ENCODE data around the gene PRKCZ.

PRKCZ gene

DNA sequence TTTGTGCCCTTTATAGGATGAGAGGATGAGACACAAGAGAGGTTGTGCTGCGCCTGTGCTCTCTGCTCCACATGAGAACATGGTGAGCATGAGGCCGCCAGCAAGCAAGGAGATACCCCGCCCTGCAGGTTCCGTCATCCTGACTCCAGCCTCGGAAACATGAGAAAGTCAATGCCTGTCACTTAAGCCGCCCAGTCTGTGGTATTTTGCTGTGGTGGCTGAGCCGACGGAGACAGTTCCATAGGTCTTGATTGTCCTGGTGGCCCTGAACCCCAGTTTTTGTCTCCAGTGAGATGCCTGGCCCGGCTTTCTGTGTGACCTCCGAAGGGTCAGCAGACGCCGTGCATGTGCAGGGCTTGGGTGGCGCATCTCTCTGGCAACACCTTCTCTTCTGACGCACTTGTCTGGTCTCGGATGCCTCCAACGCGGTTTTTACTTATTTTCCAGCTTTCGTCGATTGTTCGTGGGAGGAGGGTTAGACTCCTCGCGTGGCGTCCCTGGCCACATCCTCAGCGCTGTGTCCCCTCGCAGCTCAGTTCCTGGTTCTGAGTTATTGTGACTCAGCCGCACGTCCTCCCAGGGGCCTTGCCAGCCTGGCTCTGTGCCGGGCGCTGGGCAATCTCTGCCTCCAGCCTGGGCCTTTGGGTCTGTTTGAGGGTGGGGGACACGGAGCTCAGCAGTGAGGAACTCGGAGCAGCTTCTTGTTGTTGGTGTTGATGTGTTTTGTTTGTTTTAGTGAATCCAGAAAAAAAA is 74.4 kb downstream of the PRKCZ start:
- no peak for DNase-seq

- DNase-seq, result no peak
These were observed 75.4 kb downstream of the PRKCZ start for GRCh38 chr1:2125350-2126211.

- DNase-seq, result no peak
These were observed 76.3 kb downstream of the PRKCZ start for GRCh38 chr1:2126331-2127186.

DNA sequence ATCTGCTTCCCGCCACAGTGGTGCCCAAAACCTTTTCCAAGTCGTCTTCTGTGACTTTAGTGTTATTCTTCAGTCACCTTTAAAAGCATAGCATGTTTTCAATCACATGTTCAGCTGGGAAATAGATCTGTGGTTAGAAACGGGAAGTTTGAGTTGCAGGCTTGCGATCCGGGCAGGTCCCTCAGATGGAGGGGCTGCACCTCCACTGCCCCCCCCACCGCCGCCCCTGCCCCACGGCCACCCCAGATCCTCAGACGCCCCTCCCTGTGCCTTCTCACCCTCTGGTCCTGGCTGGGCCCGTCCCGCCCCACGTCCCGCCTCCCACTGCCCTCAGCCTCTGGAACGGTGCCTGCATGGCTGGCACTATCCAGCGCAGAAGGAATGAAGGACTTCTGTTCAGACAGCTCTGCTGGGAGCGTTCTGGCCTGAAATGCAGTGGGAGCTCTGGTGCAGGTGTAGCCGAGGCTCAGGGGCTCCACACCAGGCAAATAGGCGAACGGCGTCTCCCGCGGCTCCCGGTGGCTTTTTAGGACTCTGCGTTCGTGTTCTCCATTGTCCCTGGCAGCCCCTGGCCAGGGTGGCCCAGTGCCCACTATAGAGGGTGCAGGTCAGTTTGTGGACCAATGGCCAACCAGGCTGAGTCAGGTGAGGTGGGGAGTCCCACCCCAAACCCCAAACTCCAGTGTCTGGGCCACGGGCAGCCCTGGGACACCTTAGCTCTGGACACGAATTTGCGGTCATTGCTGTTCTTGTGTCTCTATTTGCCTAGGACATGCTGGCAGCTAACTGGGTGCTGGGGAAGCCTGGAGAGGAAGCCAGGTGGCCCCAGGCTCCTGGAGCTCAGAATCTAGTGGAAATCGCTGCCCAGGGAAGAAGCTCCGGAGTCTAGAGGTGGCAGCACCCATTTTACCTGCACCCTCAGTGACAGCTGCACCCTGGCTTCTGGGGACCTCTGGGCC is 77.3 kb downstream of the PRKCZ start:
- DNase-seq, result peak; percentile 19

DNA sequence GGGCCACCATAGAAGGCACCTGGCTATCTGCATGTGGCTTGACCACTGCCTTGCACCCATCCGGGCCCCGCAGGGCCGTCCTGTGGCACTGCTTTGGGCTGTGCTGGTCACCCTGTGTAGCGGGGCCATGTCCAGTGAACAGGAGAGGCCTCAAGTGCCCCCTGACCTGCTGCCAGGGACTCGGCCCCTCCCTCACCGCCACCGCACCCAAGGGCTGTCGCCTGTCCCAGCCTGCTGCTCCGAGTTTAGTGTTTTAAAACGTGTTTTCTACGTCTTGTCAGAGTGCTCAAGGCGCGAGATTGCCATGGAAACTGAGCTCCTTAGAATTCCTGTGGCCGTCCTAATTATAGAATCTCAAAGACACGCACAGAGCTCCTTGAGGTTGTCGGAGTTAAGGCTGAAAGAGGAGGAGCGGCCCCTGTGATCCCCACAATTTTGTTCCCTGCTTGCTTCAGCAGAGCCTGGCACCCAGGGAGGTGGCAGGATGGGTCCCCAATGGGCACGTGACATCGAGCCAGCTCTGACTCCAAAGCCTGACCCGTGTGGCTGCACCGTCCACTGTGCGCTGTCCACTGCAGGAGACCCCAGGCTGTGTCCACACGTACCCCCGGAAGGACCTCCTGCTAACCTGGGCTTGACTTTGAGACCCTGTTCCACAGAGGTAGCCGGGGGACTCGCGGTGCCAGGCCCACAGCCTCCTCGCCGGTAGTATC is 78.1 kb downstream of the PRKCZ start:
- no peak for DNase-seq

GRCh38 chr1:2129256-2129943 is 79.2 kb downstream of the PRKCZ start:
- no peak for DNase-seq

GRCh38 chr1:2130156-2130555 is 79.9 kb downstream of the PRKCZ start:
- DNase-seq, result no peak

DNA sequence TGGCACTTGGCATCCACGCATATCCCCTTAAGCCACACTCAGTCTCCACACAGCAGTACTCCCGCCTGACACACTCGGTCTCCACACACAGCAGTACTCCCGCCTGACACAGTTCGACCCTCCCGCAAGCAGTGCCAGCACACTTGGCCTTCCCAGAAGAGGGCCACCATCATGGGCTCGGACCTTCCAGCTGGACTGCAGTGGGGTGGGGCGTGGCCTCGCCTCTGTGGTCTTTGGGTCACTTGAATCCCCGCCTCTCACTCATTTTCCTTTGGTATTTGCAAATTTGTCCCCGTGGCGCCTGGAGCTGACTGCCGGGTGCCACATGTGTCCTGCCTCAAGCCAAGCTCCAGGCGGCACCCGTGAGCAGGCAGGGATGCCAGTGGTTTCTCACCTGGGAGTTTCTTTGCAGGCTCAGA is 80.7 kb downstream of the PRKCZ start:
- DNase-seq, result no peak

GRCh38 chr1:2132222-2133038 is 82.2 kb downstream of the PRKCZ start:
- peak; percentile 22 for DNase-seq

- DNase-seq, result peak; percentile 99
These were observed 83.0 kb downstream of the PRKCZ start for GRCh38 chr1:2133039-2133878.

- DNase-seq, result no peak
These were observed 83.6 kb downstream of the PRKCZ start for GRCh38 chr1:2133879-2134215.

- DNase-seq, result no peak
These were observed 84.0 kb downstream of the PRKCZ start for GRCh38 chr1:2134266-2134620.

GRCh38 chr1:2134621-2135307 is 84.6 kb downstream of the PRKCZ start:
- no peak for DNase-seq

GRCh38 chr1:2135441-2135841 is 85.2 kb downstream of the PRKCZ start:
- DNase-seq, result no peak

DNA sequence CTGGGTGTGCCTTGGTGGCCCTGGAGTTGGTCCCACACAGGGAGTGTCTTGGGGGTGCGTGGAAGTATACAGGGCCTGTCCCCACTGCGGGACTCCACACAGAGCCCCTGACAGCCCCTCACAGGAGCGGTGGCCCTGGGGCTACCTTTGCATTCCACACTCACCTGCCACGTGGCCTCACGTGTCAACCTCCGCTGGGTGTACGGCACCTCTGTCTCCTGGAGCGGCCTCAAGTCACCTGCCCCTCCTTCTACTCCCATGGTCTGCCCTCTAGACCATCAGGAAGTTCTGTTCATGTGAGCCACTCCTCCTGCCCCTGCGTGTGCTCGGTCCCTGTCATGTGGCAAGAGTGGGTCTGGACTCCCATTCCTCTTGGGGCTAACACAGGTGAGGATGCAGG is 85.7 kb downstream of the PRKCZ start:
- DNase-seq, result no peak

DNA sequence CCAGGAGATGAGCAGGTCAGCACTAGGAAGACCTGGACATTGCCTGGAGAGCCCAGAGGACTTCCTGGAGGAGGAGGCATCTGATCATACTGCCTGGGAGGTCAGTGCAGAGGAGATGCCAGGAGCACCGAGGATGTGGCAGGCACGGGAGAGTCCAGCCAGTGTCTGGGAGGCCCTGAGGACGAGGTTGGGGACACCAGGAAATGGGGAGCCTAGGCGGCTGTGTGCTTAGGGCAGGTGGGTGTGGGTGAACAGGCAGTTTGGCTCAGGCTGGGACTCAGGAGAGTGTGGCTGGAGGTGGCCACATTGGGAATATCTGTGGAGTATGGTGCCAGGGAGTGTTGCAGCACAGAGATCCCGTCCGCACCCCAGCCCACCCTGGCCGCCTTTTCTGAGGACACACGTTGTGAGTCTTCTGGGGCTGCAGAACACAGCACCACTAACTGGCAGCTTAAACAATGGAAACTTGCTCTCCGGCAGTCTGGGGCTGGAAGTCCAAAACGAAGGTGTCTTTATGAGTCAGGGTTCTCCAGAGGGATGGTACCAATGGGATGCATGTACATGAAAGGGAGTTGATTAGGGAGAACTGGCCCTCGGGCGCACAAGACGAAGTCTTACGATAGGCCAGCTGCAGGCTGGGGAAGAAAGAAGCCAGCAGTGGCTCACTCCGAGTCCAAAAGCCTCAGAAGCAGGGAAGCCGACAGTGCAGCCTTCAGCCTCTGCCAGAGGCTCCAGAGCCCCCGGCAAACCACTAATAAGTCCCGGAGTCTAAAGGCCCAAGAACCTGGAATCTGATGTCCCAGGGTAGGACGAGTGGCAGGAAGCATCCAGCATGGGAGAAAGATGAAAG is 86.4 kb downstream of the PRKCZ start:
- DNase-seq, result no peak

All from suppressor macrophage treated with lipopolysaccharide for 4 hours (primary cell).